RWPE2 (cell line): ENCODE data around the gene IGSF21.
A peak's percentile ranks its signal among the peaks of the same experiment; 100 is the strongest.

Experiments used
- ATAC-seq: fragments of 200-7000 bp; cut with Tn5 transposase; 3 replicates; pipeline ENCODE4 v1.9.1; 2021; ENCODE audit warnings: low read depth
- DNase-seq: peaks from one replicate; pipeline ENCODE4 v3.0.0-alpha.2; 2020; ENCODE audit warnings: low spot score
- H3K27ac ChIP-seq: fragments of 450-650 bp; 2 replicates; pipeline ENCODE4 v1.5.1; 2017; ENCODE audit warnings: mild to moderate bottlenecking; ENCODE audit not compliant: poor library complexity, severe bottlenecking
- H3K27me3 ChIP-seq: fragments of 250-450 bp; sonication (Bioruptor Pico); 2 replicates; pipeline ENCODE4 v1.5.1; 2021; ENCODE audit warnings: mild to moderate bottlenecking, moderate library complexity; ENCODE audit not compliant: insufficient read depth, poor library complexity, severe bottlenecking
- H3K36me3 ChIP-seq: fragments of 250-450 bp; sonication (Bioruptor Pico); 2 replicates; pipeline ENCODE4 v1.5.1; 2020; ENCODE audit warnings: low read depth, mild to moderate bottlenecking, moderate library complexity
- H3K4me1 ChIP-seq: fragments of 250-450 bp; sonication (Bioruptor Pico); 2 replicates; pipeline ENCODE4 v1.5.1; 2021; ENCODE audit warnings: mild to moderate bottlenecking, moderate library complexity; ENCODE audit not compliant: insufficient read depth, poor library complexity, severe bottlenecking
- H3K4me3 ChIP-seq: fragments of 250-450 bp; sonication (Bioruptor Pico); 2 replicates; pipeline ENCODE4 v1.5.1; 2021; ENCODE audit warnings: mild to moderate bottlenecking, moderate library complexity; ENCODE audit not compliant: severe bottlenecking
- H3K9me3 ChIP-seq: fragments of 250-450 bp; sonication (Bioruptor Pico); 2 replicates; pipeline ENCODE4 v1.5.1; 2021; ENCODE audit warnings: mild to moderate bottlenecking, moderate library complexity; ENCODE audit not compliant: severe bottlenecking
- TF ChIP-seq, protein P1 (sequence below): fragments of 450-650 bp; IDR thresholded peaks from one replicate; pipeline ENCODE4 v1.5.1; 2017; ENCODE audit warnings: mild to moderate bottlenecking, moderate library complexity; ENCODE audit not compliant: poor library complexity, severe bottlenecking

Gene IGSF21

DNA sequence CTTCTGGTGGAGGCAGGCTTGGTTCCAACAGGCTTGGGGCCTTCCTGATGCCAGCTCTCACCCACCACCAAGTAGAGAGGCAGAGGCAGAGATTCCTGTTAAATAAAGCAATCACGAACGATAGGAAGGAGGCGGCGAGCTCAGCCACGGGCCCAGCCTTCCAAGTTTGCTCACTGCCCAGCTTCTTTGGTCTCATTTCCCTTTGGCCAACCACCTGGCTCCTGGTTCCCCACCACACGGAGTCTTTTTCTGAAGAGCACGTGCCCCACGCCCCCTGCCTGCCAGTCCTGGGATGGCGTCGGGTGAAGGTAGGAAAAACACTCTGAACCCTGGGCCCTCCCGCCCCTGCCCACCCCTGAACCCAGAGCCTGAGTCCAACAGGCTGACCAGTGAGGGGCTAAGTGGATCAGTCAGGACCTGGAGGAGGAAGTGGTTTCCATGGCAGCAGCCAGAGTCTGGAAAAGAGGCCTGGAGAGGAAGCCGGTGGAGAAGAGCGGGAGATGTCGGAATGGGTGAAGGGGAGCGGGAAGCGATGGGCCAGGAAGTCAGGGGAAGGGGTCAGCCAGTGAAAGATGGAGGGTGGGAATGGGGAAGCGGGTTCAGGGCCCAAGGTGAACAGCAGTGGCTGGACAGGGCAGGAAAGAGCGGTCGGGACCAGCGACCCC, 214.9 kb downstream of the IGSF21 start:
- TF ChIP-seq, protein P1, sequence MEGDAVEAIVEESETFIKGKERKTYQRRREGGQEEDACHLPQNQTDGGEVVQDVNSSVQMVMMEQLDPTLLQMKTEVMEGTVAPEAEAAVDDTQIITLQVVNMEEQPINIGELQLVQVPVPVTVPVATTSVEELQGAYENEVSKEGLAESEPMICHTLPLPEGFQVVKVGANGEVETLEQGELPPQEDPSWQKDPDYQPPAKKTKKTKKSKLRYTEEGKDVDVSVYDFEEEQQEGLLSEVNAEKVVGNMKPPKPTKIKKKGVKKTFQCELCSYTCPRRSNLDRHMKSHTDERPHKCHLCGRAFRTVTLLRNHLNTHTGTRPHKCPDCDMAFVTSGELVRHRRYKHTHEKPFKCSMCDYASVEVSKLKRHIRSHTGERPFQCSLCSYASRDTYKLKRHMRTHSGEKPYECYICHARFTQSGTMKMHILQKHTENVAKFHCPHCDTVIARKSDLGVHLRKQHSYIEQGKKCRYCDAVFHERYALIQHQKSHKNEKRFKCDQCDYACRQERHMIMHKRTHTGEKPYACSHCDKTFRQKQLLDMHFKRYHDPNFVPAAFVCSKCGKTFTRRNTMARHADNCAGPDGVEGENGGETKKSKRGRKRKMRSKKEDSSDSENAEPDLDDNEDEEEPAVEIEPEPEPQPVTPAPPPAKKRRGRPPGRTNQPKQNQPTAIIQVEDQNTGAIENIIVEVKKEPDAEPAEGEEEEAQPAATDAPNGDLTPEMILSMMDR: peak; percentile 12
- Histone ChIP-seq H3K4me3 (no peak overlapping the region), H3K27ac (no peak overlapping the region), H3K4me1 (no peaks in the 10 kb centered on the region), H3K36me3 (no peaks in the 10 kb centered on the region), H3K9me3 (no peaks in the 10 kb centered on the region), H3K27me3 (no peaks in the 10 kb centered on the region)
- DNase-seq (no peak), ATAC-seq (no peak)

- H3K4me1 ChIP-seq: no peaks in the 10 kb centered on the region
- ATAC-seq (no peak), DNase-seq (no peak)
- TF ChIP-seq, protein P1: no peak
- no peak overlapping the region for H3K4me3 ChIP-seq
- no peak overlapping the region for H3K27ac ChIP-seq
- peaks cover 3% of the 10 kb centered on the region for H3K27me3 ChIP-seq
- no peaks in the 10 kb centered on the region for H3K9me3 ChIP-seq
- no peaks in the 10 kb centered on the region for H3K36me3 ChIP-seq
Measured at GRCh38 chr1:18323259-18323658, 215.7 kb downstream of the IGSF21 start.

- no peak for DNase-seq
- H3K4me1 ChIP-seq: no peaks in the 10 kb centered on the region
- no peaks in the 10 kb centered on the region for H3K36me3 ChIP-seq
- H3K27me3 ChIP-seq: peaks cover 8% of the 10 kb centered on the region
- TF ChIP-seq, protein P1: no peak
- ATAC-seq: no peak
- no peak overlapping the region for H3K4me3 ChIP-seq
- no peaks in the 10 kb centered on the region for H3K9me3 ChIP-seq
- no peak overlapping the region for H3K27ac ChIP-seq
Measured at GRCh38 chr1:18324246-18324645, 216.6 kb downstream of the IGSF21 start.

DNA sequence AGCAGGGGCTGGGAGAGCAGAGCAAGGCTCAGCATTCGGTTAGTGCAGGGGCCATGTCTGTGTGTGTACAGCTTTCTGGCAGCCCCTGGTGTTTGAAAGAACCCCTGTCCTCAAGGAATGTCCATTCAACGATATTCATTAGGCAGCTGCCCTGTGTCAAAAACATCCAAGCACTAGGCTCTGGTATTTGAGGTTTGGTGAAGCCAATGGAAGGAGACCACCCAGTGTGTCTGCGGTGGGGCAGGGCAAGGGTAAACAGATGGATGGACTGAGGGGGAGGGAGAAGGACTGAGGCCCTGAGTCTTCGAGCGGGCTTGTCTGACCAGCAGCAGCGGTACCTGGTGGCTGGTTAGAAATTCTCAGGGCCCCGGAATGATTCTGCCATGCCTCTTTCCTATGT, 217.5 kb downstream of the IGSF21 start:
- no peaks in the 10 kb centered on the region for H3K4me1 ChIP-seq
- ATAC-seq (no peak), DNase-seq (no peak)
- no peak overlapping the region for H3K27ac ChIP-seq
- peaks cover 8% of the 10 kb centered on the region for H3K27me3 ChIP-seq
- no peaks in the 10 kb centered on the region for H3K9me3 ChIP-seq
- no peak overlapping the region for H3K4me3 ChIP-seq
- TF ChIP-seq, protein P1: no peak
- H3K36me3 ChIP-seq: no peaks in the 10 kb centered on the region

DNA sequence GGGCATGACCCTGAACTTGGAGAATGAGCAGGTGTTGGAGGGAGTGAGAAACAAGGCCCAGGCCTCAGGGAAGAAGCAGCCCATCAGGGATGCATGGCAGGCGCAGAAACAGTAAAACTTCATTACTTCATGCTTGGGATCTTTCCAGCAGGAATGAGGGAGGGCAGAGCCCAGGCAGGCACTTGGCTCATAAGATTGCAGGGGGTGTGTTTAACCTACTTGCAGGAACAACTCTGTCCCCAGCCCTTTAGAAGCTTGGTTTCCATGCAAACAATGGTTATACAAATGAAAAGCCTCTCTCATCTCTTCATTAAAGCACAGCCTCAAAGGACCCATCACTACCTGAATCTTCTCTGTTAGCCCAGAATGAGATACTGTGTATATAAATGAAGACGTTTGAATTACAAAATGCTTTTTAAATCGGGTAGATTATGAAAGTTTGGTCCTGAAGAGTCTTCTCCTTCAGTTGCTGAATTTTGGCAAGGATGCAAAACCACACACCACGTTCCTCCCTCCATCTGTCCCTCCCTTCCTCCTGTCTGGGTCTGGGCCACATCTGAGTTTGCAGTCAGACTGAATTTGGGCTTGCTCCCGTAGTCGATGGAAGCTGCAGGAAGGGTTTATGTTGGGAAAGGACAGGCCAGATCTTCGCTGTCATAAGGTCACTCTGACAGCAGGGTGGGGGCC, 218.8 kb downstream of the IGSF21 start:
- H3K27me3 ChIP-seq: peaks cover 11% of the 10 kb centered on the region
- no peak for DNase-seq
- no peak overlapping the region for H3K27ac ChIP-seq
- TF ChIP-seq, protein P1: no peak
- H3K9me3 ChIP-seq: no peaks in the 10 kb centered on the region
- no peaks in the 10 kb centered on the region for H3K4me1 ChIP-seq
- no peak overlapping the region for H3K4me3 ChIP-seq
- ATAC-seq: no peak
- no peaks in the 10 kb centered on the region for H3K36me3 ChIP-seq
